ENCODE results near the gene WDR70. TPM values are rescaled to one million over a fixed set of nuclear protein-coding genes. Genes with fewer than 3 reads are reported as not detected.
A peak's percentile ranks its signal among the peaks of the same experiment; 100 is the strongest.

WDR70 gene
- total and polyA plus RNA-seq, 2 donors (not counting 3 experiments of a cell fraction or from before 2014, with no cell fraction given) = 6.7 to 37.3 TPM

- Histone ChIP-seq H3K79me2 (ENCODE audit: control insufficient read depth, insufficient read depth, low read length) (no peaks in the 10 kb centered on the region), H4K20me1 (replicated peaks; ENCODE audit: control insufficient read depth, extremely low read depth, insufficient read depth, low read length) (no peaks in the 10 kb centered on the region), H3K36me3 (ENCODE audit: control insufficient read depth in 2 of 2, extremely low read depth in 1 of 2, insufficient read depth in 2 of 2, low read length in 2 of 2) (no peaks in the 10 kb centered on the region), H2AFZ (ENCODE audit: low read depth, low read length) (no peak overlapping the region), H3K4me1 (ENCODE audit: control insufficient read depth, extremely low read depth, insufficient read depth, low read length) (peaks cover 48% of the 10 kb centered on the region), H3K27me3 (ENCODE audit: control insufficient read depth in 2 of 2, insufficient read depth in 2 of 2, low read length in 2 of 2) (no peaks in the 10 kb centered on the region), H3K9ac (replicated peaks; ENCODE audit: extremely low read depth, insufficient read depth, low read length) (peak overlapping the region; percentile 60), H3K4me2 (ENCODE audit: insufficient read depth, low read length) (peak overlapping the region; percentile 78), H3K4me3 (replicated peaks in 1 of 3; ENCODE audit: insufficient read depth in 1 of 3, low read depth in 1 of 3, low read length in 3 of 3) (peak overlapping the region in 1 of 3 experiments; percentile 5), H3K27ac (ENCODE audit: insufficient read depth, low read depth, low read length) (peak overlapping the region; percentile 82), H3K9me1 (replicated peaks; ENCODE audit: control insufficient read depth, extremely low read depth, insufficient read depth, low read length) (no peaks in the 10 kb centered on the region), H3K9me3 (replicated peaks; ENCODE audit: control insufficient read depth, insufficient read depth, low read length) (no peaks in the 10 kb centered on the region)
- ChIA-PET POLR2A (no interaction called here), CTCF (interaction anchor here (0.7 to 6.6 kb wide), 12 partner anchors 15 to 309 kb away, joined by 3 to 59 read pairs (median 3); no protein-coding TSS in a partner anchor)
- BruUV-seq (replicated peaks) = no TSS peak
- intact Hi-C loops (cut with micrococcal nuclease) = loop anchor here (1.0 kb wide), 3 partner anchors 17 to 168 kb away; no protein-coding TSS in a partner anchor
- DNase-seq (ENCODE audit: low read depth, low spot score) = peak; percentile 79
- dilution Hi-C loops (cut with MboI; ENCODE audit: extremely low pct_ligation_motif_present, low sequenced_read_pairs) = no loop called here
- TF ChIP-seq JUN (IDR thresholded peaks at IDR 0.05; ENCODE audit: borderline replicate concordance, insufficient read depth, insufficient read length, low read depth) (peak; percentile 86), FOS (IDR thresholded peaks at IDR 0.05; ENCODE audit: borderline replicate concordance, insufficient read depth, low read length) (peak; percentile 86), MAX (IDR thresholded peaks at IDR 0.05; ENCODE audit: insufficient read depth, insufficient read length) (no peak), GATA2 (IDR thresholded peaks at IDR 0.05; ENCODE audit: insufficient read depth, insufficient read length, low read depth, low read length) (peak; percentile 41), POLR2AphosphoS5 (IDR thresholded peaks at IDR 0.05; ENCODE audit: insufficient read depth, low read depth, low read length) (peak; percentile 29)
- FAIRE-seq = peak; percentile 76
Observed at GRCh38 chr5:37721447-37721871, 342.3 kb downstream of the WDR70 start.
